Germinal center (tissue), 1 donor: ENCODE measurements around the gene PRUNE1.

Experiments
- DNase-seq: peaks from one replicate; pipeline ENCODE4 v3.0.0; 2012; ENCODE audit warnings: mixed read lengths, low spot score

Gene PRUNE1

DNA sequence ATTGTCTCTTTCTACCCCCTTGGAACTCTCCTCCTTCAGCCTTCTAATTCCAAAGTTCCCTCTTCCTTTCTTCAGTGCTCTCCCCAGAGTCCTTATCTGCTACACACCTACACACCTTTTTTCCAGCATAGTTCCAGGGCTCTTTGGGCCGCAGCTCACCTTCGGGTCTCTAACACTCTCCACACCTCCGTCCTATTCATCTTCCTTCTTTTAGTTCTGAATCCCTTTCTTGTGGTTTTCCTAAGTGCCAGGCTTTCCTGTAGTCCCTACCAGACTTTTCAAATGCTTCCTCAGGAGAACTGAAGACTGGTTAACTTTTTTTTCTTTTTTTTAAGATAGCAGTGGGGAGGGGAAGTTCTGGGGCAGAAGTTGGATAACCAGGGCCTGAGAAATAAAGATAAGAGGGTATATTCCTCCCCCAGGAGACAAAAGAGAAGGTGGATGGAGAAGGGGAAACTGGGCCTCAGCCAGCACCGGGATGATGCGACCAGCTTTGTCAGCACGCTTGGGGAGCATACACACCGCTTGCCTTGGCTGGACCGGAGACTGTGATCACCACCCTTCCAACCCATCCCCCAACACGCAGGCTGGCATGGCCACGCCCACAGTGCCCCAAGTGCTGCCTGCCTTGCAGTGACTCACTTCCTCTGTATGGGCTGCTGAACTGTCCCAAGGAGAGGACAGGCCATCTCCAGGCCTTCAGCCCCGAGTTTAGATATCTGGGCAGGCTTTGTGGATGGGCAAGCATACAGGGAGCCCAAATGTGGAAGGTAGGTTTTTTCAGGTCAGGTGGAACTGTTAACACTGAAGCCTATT lies 31.2 kb upstream of the PRUNE1 start:
- DNase-seq: peak; percentile 81

DNA sequence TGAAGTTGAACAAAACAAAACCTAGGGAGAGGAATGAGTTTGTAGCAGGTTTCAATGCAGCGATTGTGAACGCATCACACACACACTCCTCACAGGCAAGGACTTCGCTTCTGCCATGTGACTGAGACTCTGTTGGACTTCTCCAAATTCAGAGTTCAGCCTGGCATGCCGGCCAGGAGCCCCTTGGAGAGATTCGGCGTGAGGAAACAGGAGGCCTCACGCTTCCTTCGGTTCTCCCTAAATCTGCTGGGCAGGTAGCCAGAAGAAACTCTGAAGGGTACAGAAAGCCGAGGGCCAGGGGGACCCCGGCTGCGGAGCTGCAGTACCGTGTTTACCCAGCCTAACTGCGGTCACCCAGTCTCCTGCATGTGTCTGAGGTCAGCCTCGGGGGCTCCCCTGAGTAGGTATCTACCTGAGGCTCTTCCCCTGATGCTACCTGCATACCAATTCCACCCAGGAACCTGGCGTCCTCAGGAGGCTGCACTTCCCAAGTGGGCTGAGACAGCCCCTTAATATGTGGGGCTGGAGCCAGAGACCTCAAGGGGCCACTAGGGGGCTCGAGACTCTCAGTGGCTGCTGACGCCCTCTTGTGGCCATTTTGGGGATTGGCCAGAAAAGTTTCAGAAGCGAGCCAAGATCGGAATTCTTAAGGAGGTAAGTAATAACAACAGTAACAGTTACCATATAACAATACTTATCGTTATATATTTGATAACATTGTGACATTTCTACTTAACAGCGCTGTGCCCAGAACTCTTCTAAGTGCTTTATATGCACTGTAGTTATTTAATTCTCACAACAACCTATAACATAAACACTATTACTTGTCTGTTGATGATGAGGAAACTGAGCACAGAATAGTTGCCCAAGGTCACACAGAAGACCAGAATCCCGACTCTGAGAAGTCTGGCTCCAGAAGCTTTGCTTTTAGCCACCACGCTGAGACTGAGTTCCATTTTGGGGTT lies 28.9 kb upstream of the PRUNE1 start:
- peak; percentile 88 for DNase-seq

DNA sequence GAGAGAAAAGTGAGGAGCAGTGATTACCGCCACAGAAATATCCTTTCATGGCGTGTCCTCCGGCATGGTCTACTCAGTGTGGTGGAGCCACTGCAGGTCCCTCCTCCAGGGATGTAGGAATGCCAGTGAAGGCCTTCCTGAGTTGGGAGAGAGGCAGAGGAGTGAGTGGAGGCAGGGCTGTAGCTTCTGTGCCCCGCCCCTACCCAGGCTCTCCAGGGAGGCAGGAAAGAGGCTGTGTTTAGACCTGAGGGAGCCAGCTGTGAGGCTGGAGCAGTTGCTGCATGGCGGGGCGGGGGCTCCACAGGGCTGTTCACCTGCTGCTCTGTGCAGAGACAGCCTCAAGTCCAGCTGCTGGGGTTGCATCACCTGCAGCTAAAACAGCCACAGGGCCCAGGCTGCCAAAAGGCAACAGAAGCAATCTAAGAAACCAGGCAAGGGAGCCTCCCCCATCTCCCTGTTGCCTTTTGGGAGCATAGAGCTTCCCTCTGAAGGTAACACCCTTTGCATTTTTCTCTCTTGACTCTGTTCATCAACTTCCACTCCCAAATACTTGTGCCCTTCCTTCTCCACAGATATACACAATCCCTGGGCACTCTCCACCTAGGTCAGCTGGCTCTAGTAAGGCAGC lies 27.0 kb upstream of the PRUNE1 start:
- no peak for DNase-seq

DNA sequence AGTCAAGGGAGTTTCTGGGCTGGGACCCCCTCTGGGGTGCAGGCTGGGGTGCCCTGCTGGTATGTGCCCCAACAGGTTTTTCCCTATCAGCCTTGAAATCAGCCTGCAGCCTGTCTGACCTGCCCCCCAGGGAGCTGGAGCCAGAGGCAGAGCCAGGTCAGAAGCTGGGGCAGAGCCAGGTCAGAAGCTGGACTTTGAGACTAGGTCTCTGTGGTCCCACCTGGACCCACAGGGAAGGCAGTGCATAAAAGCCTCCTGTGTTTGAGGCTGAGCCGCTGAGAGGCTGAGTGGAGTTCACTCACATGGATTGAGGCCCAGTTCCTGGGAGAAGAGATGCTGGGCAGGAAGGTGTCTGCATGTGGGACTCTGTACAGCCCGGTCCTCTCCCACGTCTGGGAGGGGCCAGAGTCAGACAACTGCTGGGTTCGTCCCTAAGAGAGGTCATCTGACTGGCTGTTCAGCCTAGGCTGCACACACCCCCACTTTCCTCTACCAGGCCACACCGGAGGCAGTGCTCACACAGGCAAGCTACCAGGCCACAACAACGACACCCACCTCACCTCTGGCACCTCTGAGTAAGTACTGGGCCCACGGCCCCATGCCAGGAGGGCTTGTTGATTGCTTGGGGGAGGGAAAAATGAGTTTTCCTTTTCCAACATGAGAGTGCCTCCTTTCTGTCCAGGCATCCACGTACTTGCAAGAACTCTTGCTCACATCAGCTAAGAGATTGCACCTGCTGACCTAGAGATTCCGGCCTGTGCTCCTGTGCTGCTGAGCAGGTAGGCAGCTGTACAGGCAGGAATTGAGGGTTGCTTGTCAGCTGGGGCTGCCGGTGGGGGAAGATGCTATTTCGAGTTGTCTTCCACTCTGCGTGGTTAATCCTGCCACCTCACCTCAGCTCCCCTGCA lies 26.2 kb upstream of the PRUNE1 start, which contains the start of gene ANXA9:
Gene ANXA9 (plus strand): TSS at position 488 of the 908 bp plus-strand sequence. CDS start 814 bp downstream, outside the sequence.
- no peak for DNase-seq

DNA sequence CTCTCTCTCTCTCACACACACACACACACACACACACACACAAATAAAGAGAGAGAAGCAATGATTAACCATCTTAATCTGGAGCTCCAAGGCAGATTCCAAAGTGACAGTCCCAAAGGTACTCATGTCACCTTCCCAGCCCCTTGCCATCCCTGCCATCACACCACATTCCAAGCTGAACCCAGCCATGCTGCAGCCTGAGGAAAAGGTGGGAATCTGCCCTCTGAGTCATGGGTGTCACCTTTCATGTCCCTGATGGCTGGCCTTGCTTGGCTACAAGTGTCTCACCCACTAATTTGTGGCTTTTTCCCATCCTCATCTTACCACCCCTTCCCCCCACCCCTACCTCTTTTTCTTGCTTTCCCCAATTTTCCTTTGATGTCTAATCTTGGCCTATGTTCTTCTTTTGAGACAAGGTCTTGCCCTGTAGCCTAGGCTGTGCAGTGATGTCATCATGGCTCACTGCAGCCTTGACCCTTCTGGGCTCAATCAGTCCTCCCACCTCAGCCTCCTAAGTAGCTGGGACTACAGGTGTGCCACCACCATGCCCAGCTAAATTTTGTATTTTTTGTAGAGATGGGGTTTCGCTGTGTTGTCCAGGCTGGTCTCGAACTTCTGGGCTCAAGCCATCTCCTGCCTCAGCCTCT lies 22.9 kb upstream of the PRUNE1 start:
- no peak for DNase-seq

DNA sequence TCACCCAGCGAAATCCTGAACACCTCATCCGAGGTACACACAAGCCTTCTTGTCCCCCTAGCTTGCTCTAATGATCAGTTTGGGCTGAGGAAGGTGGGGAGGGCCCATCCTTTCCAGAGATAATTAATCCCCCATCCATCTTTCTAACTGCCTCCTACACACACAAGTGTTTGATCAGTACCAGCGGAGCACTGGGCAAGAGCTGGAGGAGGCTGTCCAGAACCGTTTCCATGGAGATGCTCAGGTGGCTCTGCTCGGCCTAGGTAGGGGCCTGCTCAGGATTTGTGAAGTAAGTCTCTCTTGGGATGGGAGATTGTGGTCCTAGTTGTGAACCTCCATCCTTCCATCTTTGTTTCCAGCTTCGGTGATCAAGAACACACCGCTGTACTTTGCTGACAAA lies 20.3 kb upstream of the PRUNE1 start:
- DNase-seq: no peak

DNA sequence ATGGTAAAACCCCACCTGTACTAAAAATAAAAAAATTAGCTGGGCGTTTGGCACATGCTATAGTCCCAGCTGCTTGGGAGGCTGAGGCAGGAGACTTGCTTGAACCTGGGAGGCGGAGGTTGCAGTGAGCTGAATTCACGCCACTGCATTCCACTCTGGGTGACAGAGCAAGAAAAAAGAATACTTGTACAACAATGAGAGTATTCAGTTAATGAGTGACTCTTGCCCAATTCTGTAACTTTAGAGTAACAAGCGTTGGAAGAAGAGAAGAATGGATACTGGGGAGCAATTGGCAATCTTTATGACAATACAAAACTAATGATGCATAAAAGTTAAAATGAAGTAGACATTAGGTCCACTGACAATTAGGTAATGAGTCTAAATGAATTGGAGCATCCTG lies 15.6 kb upstream of the PRUNE1 start:
- no peak for DNase-seq

DNA sequence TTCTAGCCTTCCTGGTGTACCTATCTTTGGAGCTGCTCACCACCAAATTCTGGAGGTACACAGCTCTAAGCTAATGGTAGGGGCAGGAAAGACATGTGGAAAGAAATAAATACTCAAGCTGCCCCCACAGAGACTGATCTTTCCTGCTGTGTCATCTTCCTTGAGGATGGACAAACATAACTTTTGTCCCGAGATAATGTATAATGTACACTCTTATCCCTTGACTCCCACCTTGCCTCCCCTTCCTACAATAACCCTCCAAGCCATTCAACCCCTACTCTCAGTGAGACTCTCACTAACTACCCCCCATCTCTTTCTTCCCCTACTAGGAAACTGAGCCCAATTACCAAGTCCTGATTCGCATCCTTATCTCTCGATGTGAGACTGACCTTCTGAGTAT lies 14.0 kb upstream of the PRUNE1 start:
- DNase-seq: no peak

DNA sequence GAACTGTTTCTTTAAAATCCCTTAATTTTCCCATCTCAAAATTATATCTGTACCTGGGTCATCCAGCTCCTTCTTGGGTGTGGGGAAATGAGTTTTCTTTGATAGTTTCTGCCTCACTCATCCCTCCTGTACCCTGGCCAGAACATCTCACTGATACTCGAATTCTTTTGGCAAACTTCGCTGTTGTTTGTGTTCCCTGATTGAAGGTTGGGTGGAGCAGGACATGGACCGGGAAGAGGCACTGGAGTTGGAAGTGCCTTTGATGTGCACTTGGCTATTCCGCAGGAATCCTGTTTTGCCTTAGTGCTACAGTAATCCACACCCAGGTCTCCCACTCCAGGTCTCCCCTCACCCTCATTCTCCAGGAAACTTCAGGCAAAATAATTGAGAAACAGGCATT lies 12.8 kb upstream of the PRUNE1 start:
- no peak for DNase-seq

DNA sequence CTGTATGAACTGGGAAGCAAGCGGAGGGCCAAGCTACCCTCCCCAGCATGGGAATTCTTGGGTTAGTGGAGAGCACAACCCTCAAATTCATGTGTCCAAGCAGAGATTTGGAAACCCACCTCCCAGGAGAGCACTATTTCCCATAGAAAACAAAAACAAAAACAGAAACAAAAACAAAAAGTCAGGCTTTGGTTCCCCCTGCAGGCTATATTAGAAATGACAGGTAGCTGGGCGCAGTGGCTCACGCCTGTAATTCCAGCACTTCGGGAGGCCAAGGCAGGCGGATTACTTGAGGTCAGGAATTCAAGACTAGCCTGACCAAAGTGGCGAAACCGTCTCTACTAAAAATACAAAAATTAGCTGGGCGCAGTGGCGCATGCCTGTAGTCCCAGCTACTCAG lies 12.4 kb upstream of the PRUNE1 start:
- peak; percentile 41 for DNase-seq

DNA sequence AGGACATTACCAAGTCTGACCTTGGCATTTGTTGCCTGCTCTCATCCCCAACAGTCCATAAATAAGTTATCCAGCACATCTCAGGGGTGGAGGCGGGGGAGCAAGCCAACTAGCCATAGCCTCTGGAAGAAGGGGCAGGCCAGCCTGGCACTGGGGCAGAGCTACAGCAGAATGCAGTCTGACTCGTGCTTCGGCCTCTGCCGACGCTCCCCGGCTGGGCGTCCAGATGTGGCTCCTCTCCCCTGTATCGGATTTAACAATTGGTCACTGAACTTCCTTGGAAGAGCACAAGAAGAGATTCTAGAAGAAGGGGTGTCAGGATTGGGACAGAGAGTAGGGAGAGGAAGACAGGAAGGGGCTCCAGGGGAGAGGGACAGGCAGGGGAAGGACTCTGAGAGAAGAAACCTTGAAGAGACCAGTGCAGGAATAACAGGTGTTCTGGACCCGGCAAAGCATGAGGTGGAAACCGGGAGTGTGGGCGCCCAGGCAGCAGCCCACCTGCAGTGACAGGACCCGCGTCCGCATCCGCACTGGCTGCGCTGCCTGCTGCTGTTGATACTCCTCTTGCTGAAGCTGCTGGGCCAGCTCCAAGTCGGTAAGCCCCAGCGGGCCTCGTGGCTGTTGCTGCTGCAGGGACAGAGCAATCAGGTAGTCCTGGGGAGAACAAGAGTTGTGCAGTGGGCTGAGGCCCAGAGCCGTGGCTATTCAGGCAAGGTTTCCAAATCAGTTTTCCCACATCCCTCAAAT lies 10.9 kb upstream of the PRUNE1 start:
- no peak for DNase-seq

DNA sequence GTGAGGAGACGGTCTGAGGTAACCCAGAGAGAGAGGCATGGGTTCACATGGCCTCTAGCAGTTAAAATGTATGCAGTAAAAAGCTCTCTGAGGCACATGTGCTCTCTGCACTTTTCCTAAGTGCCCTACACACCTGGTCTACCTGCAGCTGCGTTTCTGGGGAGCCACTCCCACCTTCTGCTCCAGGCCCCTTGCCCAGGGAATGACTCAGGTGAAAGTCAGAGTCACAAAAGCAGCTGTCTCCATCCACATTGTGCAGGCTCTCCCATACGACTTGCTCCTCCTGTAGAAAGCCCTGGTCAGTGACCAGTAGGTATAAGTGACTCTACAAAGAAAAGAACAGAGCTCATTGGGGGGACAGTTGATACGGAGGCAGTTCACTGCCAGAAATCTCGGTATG lies 10.3 kb upstream of the PRUNE1 start:
- no peak for DNase-seq

DNA sequence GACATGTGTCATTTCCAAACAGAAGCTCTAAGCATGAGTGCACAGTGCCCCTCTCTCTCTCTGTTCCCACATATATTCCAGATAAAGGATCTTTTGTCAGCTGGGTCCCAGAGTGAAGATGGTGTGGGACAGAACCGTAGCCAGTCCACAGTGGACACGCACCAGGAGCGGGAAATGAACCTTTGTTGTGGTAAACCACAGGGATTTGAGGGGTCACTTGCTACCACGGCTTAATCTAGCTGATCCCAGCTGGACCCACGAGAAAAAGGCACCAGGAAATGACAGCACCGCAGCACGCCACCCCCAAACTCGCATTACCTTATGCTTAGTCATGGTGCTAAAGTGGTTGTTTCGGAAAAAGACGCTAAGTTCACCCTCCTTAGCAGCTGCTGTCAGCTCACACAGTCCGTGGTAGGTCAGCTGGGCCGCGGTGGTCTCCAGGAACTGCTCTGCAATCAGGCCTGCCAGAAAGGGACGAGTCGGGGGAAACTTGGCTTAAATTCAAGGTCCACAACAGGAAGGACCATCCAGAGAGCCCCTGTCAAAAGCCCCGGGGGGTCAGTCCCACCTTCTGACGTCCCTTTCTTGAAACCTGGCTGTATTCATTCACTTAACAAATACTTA lies 9.1 kb upstream of the PRUNE1 start:
- DNase-seq: no peak

DNA sequence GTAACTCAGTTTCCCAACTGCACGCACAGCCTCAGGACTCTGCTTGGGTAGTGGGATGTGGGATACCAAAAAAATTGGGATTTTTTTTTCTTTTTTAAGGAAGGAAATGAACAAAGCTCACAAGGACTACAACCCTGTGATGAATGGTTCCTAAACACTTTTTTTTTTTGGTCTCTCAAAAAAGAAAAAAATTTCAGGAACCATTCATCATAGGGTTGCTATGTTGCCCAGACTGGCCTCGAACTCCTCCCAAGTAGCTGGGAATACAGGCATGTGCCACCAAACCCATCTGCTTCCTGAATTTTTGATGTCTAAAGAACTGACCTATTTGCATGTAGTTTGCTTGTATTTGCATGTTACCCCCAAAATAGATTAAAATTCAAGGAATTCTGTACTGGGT lies 8.3 kb upstream of the PRUNE1 start:
- no peak for DNase-seq

DNA sequence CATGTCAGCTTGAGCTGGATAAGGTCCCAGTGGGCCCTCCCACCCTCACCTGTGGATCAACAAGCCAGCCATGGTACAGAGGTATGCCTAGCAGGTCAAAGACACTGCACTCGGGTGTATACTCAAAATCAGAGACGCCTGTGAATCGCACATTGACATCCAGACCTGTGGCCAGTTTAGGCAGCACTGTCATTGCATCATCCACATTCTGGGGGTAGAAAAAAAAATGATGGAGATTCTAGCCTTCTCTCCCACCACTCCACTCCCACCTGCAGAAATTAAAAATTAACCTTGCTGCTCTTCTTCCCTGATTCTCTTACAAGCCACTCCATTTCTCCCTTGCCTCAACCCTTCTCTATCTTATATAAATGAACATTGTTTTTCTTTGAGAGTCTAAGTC lies 7.8 kb upstream of the PRUNE1 start:
- no peak for DNase-seq

DNA sequence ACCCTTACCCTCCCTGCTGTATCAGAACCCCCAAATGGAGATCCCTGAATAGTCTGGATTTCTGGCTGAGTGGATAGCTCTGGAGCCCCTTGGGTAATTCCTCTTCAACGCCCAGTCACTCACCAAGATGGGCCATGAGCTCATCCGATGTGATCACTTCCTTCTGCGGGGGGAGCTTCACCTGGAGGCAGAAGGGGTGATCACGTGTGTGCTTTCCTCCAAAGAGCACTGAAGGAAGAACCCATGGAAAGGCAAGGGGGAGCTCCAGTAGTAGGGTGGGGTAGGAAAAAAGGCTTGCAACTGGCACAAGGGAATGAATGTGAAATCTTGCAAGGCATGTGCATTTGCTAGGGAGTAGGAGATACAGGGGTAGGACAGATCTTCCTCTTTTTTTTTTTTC lies 6.6 kb upstream of the PRUNE1 start:
- DNase-seq: no peak

DNA sequence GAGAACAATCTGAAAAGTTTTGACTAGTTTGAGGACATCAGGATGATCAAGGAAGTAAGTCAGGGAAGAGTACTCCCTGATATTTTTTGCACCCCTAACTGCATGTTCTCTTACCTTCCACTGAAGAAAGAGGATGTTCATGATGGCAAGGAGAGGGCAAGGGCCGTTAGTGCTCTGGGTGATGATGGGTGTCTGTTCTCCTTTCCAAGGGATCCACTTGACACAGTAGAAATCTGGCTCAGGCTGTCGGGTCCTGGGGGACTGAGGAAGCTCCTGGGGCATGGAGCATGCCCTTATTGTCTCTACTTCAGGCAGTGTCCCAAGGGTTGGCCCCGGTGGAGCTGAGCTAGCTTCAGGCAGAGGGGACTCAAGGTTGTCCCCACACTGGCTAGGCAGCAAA lies 6.2 kb upstream of the PRUNE1 start:
- no peak for DNase-seq

DNA sequence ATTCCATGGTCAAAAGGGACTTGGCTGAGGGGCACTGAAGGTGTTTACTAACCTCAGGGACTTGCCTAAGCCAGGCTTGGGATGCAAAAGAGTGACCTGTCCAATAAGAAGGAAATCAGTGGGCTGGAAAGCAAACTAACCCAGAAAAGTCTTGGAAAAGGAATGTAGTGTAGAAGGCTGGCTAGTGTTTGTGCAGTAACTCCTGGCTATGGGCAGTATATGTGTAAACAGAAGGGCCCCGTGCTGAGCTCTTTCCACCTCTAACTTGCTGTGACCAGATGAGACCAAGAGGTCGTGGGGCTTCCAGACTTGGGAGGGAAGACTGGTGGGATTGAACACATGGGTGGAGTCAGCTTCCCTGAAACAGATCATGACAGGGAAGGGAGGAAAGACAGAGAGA lies 5.6 kb upstream of the PRUNE1 start:
- no peak for DNase-seq

DNA sequence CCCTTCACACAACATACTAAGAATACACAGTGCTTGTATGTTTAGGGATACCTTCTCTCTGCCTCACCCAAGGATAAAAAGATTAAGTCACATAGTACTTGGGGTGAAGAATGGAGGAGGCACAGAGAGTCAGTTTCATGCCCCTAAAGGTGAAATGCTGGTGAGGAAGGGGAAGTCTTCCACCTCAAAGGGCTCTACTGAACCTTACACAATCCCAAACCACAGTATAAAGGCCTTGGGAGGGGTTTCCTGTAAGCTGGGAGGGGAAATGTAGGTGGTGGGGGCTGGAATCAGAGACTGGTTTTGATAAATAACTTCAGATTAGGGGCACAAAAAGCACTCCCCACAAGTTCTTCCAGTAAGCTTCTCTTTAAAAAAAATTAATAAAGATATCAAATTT lies 5.1 kb upstream of the PRUNE1 start:
- no peak for DNase-seq
